Measurements from ENCODE around the gene OR6T1. TPM values are rescaled to one million over a fixed set of nuclear protein-coding genes. Genes with fewer than 3 reads are reported as not detected.

Gene OR6T1
- not detected in 2 replicates for total RNA-seq (2014; rRNA removed; shearing (Covaris generic))
- not detected in 2 replicates for polyA plus RNA-seq (2014; cell fraction: nucleus; rRNA removed)

DNA sequence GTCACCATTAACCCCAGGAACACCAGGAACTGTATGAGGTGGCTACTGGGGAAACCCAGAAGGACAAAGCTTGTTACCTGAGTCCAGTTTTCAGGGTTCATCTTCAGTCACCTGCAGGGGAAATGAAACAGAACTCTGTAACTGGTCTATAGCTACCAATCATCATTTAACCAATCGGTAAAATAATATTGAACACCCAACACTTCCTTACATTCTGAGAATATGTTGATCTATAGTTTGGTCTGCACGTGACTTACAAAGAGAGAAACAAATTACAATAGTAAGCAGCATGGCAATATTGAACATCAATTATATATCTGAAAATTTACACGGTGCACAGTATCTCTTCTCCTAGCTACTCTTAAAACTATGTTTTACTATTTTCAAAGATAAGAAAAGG lies at the start of gene OR6T1:
Gene OR6T1, minus strand, starts transcription at position 101 of the 400 bp plus-strand sequence. Its CDS starts 0 bp downstream, at position 101.
- DNase-seq (ENCODE audit: extremely low read depth, low read depth), result no peak

DNA sequence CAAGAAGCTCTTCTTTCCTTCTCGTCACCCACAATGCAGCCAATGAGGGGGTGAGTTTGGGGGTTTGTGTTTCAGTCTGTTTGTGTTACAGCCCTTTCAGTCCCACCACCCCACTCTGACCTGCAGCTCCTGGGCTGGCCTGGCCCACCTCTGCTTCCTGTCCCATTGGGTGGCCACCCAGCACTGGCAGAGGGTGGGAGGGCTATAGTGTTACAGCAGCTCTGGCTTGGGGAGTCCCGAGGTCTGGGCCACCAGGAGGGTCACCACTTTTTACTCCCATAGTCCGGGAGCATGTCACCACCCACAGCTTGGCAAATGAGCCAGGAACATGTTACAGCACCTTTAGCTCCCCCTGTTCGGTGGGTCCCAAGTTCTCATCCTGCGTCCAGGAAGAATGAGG lies 35.7 kb upstream of the OR6T1 start:
- no peak for DNase-seq (ENCODE audit: extremely low read depth, low read depth)

DNA sequence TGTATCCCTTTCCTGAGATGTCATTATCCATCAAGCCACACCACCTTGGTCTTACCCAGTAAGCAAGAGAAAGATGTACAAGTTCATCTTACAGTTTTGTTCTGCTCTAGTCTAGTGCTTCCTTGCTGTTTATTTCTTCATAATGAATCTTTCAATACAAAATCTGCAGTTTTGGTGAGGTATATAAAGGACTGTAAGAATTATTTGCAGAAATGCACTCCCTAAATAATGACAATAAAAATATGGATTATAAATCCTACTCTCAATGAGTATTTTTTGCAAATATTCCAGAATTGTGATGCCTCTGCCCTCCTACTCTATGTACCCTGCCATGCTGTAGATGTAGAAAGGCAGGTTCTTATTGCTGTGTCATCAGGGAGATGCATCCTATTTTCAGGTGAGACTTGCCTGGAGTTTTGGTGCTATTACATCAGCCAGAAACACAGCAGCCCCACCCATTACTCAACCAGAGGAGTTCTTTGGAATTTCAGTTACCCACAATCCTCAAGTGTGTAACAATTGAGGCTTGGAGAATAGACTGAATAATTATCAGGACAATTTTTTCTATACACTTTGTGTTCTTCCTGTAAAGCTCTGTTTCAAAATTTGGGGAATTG lies 34.2 kb upstream of the OR6T1 start, which contains the start of gene OR10S1:
Gene OR10S1, minus strand, starts transcription at position 51 of the 617 bp plus-strand sequence. CDS start 117 bp downstream, outside the sequence.
- DNase-seq (ENCODE audit: extremely low read depth, low read depth), result peak; percentile 7

DNA sequence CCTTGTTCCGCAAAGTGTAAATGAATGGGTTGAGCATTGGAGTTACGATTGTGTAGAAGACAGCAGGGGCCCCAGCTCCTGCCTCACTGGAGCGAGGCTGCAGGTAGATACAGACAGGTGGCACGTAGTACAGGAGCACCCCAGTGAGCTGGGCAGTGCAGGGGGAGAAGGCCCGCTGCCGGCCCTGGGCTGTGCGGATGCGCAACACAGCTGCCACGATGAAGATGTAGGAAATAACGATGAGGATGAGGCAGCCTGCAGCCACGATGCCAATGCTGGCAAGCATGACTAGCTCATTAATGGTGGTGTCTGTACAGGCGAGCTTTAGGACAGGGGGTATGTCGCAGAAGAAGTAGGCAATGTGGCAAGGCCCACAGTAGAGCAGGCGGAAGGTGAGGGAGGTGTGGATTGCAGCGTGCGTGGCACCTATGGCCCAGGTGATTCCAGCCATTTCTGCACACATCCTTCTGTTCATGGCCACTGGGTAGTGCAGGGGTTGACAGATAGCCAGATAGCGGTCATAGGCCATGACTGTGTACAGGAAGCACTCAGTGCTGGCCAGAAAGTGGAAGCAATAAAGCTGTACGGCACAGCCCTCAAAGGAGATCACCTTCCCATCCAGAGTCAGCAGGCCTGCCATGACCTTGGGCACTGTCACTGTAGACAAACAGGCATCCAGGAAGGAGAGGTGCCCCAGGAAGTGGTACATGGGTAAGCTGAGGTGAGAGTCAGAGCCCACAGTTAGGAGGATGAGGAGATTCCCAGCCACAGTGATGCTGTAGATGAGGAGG lies 33.3 kb upstream of the OR6T1 start:
- DNase-seq (ENCODE audit: extremely low read depth, low read depth), result no peak

GRCh38 chr11:123973816-123974215 lies 30.2 kb upstream of the OR6T1 start:
- no peak for DNase-seq (ENCODE audit: extremely low read depth, low read depth)

DNA sequence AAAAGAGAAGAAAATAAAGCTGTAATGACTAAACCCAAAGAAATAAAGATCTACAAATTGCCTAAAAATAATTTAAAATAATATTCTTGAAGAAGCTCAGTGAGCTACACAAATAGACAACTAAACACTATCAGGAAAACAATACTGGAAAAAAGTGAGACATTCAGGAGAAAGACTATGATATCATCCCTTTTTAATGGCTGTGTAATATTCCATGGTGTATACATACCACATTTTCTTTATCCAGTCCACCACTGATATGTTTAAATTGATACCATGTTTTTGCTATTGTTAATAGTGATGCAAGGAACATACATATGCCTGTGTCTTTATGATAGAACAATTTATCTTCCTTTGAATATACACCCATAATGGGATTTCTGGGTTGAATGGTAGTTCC lies 13.1 kb upstream of the OR6T1 start:
- DNase-seq (ENCODE audit: extremely low read depth, low read depth), result no peak

DNA sequence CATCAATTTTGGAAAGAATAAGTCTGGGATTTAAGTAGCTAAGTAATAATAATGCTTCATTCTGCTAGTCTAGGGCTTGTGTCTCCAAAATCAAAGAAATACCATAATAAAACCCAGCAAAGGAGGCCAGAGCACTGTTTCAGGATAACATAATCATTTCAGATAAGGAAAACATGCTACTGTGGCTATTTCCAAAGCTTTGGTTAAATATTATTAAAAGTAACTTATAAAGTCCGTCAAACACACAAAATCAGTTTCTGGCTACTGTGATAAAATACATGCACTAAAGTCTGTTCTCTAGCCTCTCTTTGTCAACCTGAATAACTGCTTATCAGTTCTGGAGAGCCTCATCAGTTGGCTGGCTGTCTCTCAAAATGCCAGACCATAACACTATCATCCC lies 1.5 kb upstream of the OR6T1 start:
- no peak for DNase-seq (ENCODE audit: extremely low read depth, low read depth)

- DNase-seq (ENCODE audit: extremely low read depth, low read depth), result no peak
Measured at GRCh38 chr11:123942413-123942812, 1.2 kb downstream of the OR6T1 start.

GRCh38 chr11:123939317-123939716 lies 4.3 kb downstream of the OR6T1 start, which contains the start of gene OR4D5:
Gene OR4D5, plus strand, starts transcription at chr11:123939617. Its CDS starts 0 bp downstream, at chr11:123939617.
- DNase-seq (ENCODE audit: extremely low read depth, low read depth), result no peak

DNA sequence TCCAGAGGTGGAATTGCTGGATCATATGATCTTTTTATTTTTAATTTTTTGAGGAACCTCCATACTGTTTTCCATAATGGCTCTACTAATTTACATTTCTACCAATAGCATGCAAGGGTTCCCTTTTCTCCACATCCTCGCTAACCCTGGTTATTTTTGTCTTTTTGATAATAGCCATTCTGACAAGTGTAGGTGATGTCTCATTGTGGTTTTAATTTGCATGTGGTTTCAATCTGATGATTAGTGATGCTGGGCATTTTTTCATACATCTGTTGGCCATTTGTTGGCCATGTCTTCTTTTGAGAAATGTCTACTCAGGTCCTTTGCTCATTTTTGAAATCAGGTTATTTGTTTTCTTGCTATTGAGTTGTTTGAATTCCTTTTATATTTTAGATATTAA lies 19.6 kb downstream of the OR6T1 start:
- no peak for DNase-seq (ENCODE audit: extremely low read depth, low read depth)

- no peak for DNase-seq (ENCODE audit: extremely low read depth, low read depth)
Measured at GRCh38 chr11:123920943-123921342, 22.7 kb downstream of the OR6T1 start.

GRCh38 chr11:123905826-123906225 lies 37.8 kb downstream of the OR6T1 start:
- DNase-seq (ENCODE audit: extremely low read depth, low read depth), result no peak

DNA sequence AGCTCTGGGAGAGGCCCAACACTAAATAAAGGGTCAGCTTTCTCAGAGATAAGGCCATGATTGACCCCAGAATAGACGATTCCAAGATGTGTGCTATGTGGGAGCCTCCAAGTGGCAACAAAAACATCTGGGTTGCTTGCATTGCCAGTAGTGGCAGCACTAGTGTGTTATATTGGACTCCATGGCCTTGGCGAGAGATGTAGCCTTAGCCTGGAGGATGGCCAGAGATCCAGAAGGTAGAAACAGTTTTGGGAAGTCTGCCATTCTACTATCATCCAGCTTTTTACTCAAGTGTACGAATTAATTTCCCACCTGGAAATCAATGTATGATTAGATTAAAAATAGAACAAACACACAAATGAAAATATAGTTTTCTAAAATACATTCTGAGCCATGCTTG lies 38.7 kb downstream of the OR6T1 start:
- DNase-seq (ENCODE audit: extremely low read depth, low read depth), result no peak

DNA sequence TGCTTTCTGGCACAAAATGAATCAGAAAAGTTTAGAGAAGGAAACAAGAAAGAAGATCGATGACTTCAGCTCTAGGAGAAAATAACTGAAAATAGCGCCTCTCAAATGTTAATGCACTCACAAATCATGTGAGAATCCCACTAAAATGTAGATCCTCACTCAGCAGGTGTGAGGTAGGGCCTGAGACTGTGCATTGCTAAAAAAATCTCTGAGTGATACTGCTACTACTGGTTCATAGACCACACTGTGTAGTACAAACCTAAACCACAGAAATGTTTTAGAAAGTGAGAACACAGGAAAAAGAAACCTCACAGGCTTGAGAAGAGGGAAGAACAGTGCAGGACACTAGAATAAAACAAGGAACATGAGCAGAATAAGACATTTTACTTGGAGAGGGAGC lies 39.7 kb downstream of the OR6T1 start:
- no peak for DNase-seq (ENCODE audit: extremely low read depth, low read depth)

- DNase-seq (ENCODE audit: extremely low read depth, low read depth), result no peak
Measured at GRCh38 chr11:123901867-123902266, 41.8 kb downstream of the OR6T1 start, which contains the start of gene OR8D4. Gene OR8D4, plus strand, starts transcription at chr11:123902167. Its CDS starts 4,265 bp downstream, at chr11:123906432.

DNA sequence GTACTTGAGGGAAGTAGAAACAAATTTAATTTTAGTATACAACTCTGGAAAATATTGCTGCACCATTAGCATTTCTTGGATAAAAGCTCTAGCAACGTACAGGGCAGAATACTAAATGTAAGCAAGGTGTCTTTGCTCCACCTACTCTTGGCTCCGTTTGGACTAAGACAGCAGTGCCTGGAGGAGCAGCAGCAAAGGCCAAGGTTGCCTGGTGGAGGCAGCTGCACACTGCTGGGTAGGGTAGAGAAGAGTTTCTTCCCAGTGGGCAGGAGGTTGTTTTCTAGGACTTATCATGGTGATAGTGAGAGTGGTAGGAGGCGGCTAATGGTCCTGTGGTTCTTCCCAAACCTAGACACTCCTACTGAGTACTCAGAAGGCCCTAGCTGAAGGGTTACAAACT lies 43.8 kb downstream of the OR6T1 start:
- no peak for DNase-seq (ENCODE audit: extremely low read depth, low read depth)

Other genes with a start within 250 kb of the OR6T1 start
- gene ZNF202, start 202.2 kb downstream of the OR6T1 start, total RNA-seq (2014; rRNA removed; shearing (Covaris generic)), result 10.7 and 12.2 TPM in 2 replicates
- gene OR6X1, start 189.3 kb downstream of the OR6T1 start, total RNA-seq (2014; rRNA removed; shearing (Covaris generic)), result not detected in 2 replicates
- gene OR6M1, start 137.5 kb downstream of the OR6T1 start, total RNA-seq (2014; rRNA removed; shearing (Covaris generic)), result not detected in 2 replicates
- gene TMEM225, start 58.2 kb downstream of the OR6T1 start, total RNA-seq (2014; rRNA removed; shearing (Covaris generic)), result not detected in 2 replicates
- gene OR8D4, start 41.7 kb downstream of the OR6T1 start, total RNA-seq (2014; rRNA removed; shearing (Covaris generic)), result not detected in 2 replicates
- not detected in 2 replicates for gene OR4D5, start 4.2 kb downstream of the OR6T1 start, total RNA-seq (2014; rRNA removed; shearing (Covaris generic))
- not detected in 2 replicates for gene OR10S1, start 33.9 kb upstream of the OR6T1 start, total RNA-seq (2014; rRNA removed; shearing (Covaris generic))
- gene OR10G6, start 51.3 kb upstream of the OR6T1 start, total RNA-seq (2014; rRNA removed; shearing (Covaris generic)), result not detected in 2 replicates
- not detected in 2 replicates for gene OR10G4, start 69.2 kb upstream of the OR6T1 start, total RNA-seq (2014; rRNA removed; shearing (Covaris generic))
- gene OR10G9, start 79.2 kb upstream of the OR6T1 start, total RNA-seq (2014; rRNA removed; shearing (Covaris generic)), result not detected in 2 replicates
- not detected in 2 replicates for gene OR10G8, start 83.0 kb upstream of the OR6T1 start, total RNA-seq (2014; rRNA removed; shearing (Covaris generic))
- gene OR10G7, start 97.5 kb upstream of the OR6T1 start, total RNA-seq (2014; rRNA removed; shearing (Covaris generic)), result not detected in 2 replicates
- gene VWA5A, start 171.6 kb upstream of the OR6T1 start, total RNA-seq (2014; rRNA removed; shearing (Covaris generic)), result 15.8 and 16.4 TPM in 2 replicates
- not detected in 2 replicates for gene OR10D3, start 239.5 kb upstream of the OR6T1 start, total RNA-seq (2014; rRNA removed; shearing (Covaris generic))

Measured in NCI-H460 (cell line).